Activated CD4-positive, alpha-beta T cell treated with anti-CD3 and anti-CD28 coated beads, Interleukin-2, Interleukin-4, amounts not matched to agents 100 ng/mL and 50 ng/mL, durations not matched to agents 16 hours and 8 hours (primary cell): ENCODE measurements around the gene IRAK2.

Experiments used
- DNase-seq: peaks from one replicate; pipeline ENCODE4 v3.0.0-alpha.2; 2020; ENCODE audit warnings: low spot score

IRAK2 gene

DNA sequence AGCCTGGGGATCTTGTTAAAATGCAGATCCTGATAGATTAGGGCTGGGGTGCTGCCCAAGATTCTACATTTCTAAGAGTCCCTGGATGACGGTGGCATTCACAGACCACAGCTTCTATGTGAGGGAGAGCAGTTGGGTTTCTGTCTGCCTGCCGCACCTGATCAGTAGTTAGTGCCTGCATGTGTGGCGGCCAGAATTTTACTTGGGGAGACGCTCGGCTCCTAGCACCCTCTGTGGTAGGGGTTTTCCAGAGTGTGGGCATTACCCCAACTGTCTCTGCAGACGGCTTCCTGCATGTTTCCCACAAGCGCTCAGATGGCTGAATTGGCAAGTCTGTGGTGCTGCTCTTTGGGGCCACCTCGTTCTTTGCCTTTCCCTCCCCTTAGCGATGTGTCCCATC lies 119.8 kb downstream of the IRAK2 start:
- DNase-seq: peak; percentile 69

DNA sequence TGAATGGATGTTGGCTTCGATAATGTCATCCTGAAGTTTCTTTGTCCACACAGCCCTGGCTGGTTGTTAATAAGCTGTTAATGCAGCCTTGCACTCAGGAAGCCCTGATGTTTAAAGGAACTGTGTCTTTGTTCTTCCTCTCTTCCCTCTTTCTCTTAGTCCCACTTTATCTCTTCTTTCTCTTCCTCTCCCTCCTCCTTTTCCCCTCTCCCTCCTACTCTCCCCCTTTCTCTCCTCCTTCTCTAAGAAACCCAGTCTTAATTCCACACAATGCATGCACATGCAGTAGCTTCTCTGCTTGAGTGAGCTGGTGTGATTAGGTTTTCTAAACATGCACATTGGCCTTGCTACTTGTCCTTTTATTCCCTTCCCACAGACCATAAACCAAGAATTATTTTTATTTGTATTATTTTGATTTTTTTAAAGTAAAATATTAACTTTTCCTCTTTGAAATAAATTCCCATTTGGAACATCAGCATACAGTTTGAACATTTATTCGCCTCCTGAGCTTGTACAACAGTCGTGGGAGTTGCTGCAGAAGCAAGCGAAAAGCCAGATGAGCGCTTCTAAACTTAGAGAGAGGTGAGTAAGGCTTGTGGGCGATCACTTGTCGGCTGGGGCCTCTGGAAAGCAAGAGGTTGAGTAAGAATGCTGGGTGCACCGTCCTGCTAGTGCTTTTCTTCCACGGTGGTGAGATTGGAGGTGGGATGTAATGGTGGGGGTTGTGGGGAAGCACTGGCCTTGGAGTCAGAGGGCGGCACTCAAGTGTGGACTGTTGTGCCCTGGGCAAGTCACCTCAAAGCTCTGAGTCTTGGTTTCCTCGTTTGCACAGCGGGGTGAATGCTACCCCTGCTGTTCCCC lies 120.8 kb downstream of the IRAK2 start:
- no peak for DNase-seq

DNA sequence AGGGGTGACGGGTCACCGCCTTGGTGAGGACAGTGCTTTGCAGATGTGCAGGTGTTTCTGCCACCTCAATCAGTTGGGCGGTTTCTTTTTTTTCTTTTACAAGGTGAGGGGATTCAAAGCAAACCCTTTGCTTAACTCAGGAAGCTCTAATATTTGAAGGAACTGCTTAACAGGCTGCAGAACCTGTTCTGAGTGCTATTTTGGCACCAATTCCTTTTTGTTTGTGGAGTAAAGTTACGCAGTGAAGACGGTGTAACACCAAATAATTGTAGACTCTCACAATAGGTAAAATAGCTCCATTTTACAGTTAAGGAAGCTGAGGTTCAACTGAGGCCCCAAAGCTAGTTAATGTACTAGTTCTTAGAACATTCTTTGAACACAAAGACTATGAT lies 121.4 kb downstream of the IRAK2 start:
- DNase-seq: no peak

DNA sequence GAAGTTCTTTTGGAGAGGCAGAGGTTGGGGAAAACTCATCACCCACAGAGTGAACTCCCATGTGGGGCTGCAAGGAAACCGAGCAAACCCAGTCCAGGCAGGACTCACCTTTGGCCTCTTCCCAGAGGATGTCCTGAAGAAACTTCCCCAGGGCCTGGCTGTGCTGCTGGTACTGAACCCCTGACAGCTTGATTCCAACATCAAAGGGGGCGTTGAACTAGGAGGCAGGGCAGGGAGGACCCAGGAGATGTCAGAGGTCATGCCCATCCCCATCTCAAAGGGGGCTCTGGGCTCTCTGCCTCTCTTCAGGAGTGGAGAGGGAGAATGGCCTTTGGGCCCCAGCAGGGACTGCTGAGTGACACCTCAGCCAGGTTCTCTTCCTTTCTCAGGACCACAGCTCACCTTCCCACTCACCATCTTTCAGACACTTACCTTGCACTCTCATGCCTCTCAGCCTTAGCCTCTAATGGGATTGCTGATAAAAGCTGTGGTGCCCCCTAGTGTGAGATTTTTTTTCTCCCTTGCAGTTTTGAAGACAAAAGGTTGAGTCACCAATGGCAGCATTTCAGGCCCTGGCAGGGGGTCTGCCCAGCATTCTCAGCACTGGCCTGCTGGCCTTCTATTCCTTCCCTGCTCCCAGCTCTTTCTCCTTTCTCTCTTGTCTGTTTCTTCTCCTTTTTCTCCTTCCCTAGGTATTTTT lies 122.0 kb downstream of the IRAK2 start:
- peak; percentile 51 for DNase-seq

DNA sequence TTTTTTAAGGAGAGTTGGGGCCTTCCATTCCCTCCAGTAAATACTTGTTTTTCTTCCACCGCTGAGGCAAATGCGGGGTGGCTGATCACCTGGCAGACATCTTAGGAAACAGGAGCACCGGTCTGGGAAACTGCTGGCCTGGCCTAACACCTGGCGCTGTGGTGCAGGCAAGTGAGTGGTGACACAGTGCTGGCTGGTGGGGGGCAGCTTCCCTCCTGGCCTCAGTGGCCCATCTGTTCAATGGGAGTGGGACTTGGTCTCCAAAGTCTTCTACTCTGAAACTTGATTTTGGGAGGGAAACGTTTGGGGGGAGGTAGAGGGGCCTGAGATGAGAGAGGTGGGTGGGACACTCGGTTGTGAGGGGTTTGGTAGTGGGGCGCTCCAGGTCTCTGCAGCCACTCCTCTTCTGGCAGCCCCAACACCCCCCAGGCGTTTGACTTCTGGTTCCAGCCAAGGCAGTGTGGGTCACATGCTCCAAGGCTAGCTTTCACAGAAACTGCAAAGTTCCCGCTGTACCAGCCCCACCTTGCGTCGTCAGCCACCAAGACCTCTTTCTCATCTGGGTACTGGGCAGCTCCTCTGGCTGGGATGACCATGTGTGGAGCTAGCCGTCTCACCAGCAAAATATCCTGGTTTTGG lies 123.3 kb downstream of the IRAK2 start:
- DNase-seq: no peak

DNA sequence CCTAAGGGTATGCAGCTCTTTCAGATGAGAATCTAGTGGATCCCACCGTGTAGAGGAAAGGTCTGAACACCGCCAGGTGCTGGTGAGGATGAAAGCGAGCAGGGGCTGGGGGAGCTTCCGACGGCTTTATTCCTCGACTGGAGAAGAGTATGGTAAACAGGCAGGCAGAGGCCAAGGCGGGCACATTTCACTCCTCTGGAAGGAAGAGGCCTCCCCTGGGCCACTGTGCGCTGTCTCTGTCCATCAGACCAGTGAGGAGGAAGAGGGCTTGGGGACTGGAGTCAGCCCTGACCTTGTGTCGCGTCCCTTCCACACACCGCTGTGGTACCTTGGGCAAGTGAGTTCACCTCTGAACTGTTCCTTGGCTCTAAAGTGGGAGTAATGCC lies 123.8 kb downstream of the IRAK2 start:
- no peak for DNase-seq

DNA sequence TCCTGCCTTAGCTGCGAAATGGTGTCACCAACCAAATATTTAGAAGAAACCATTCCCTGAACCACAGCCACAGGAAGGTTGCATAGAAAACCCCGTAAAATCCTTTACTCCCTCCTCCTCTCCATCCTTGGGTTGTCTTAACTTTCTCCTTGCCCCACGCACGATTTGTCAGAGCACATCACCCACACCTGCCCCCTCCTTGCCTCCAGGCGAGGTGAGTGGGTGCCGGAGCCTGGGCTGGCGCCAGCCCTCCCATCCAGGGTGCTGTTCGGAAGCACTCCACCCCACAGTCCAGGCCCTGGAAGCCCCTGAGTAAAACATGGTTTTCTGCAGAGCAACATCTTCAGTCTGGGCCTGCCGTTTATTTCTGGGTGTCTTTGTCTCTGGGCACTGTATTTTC lies 124.4 kb downstream of the IRAK2 start:
- DNase-seq: no peak

DNA sequence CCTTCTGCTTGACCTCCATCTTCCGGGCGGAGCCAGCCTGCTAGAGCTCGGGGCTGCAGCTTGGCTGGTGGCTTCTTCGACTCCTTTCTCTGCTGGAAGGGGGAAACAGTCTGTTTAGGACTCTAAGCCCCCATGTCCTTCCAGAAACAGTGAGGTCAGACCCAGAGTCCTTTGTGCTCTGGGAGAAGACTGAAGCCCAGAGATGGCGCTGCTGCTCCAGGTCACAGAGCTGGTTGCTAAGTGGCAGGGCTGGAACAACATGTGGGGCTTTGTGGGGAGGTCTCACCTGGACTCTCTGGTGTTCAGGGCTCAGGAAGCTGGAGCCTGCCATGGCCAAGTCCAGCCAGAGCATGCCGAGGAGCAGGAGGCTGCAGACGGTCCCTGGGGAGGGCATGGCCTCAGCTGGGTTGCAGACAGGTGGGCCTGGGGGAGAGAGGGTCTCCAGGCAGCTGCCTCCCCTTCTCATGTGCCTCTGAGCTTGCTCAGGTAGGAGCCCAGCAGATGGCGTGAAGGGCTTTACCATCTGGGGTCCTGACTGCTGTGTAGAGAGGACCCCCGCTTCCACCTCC lies 125.2 kb downstream of the IRAK2 start:
- no peak for DNase-seq

DNA sequence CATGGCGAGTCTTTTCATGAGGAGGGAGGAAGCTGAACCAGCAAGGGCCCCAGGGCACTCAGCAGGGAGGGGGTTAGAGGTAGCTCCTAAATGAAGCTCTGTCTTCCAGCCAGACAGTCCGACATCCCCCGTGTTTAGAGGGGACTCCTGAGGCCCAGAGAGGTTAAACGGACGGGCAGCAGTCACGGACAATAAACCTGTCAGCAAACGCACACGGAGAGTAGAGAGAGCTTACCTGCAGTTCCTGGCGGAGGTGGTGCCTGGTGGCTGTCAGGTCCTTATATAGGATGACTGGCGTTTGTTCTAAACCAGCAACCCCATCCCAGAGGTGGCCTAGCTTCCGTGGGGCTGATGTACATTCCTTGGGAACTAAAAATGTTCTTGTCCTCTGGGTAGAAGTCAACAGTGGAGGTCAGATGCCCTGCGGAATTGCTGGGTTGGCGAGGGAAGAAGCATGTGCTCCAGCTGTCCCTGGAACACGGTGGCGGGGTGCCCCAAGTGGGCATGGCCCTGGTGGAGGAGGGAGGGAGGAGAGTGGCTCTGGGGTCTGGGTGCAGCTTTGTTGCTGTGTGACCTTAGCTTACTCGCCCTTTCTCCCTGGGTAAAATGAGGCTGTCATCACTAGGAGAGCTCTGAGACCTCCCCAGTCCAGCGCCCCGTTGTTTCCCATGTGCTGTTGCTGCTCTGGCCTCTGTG lies 125.9 kb downstream of the IRAK2 start:
- no peak for DNase-seq

DNA sequence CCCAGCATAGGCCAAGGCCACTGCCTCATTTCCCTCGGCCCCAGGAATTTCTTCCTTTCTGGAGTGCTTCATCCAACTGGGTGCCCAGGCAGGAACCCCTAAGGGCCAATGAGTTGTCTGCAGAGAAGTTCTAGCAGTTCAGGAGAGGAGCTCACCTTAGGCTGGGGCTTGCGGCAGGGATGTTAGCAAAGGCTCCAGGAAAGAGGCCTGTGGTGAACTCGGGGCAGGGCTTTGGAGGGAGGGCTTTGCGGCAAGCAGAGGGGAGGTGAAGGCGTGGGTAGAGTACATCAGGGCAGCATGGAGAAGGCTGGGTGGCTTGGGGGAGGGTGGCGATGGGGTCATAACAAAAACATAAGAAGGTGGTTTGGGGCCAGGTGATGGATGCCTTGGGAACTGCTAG lies 126.9 kb downstream of the IRAK2 start:
- DNase-seq: no peak

DNA sequence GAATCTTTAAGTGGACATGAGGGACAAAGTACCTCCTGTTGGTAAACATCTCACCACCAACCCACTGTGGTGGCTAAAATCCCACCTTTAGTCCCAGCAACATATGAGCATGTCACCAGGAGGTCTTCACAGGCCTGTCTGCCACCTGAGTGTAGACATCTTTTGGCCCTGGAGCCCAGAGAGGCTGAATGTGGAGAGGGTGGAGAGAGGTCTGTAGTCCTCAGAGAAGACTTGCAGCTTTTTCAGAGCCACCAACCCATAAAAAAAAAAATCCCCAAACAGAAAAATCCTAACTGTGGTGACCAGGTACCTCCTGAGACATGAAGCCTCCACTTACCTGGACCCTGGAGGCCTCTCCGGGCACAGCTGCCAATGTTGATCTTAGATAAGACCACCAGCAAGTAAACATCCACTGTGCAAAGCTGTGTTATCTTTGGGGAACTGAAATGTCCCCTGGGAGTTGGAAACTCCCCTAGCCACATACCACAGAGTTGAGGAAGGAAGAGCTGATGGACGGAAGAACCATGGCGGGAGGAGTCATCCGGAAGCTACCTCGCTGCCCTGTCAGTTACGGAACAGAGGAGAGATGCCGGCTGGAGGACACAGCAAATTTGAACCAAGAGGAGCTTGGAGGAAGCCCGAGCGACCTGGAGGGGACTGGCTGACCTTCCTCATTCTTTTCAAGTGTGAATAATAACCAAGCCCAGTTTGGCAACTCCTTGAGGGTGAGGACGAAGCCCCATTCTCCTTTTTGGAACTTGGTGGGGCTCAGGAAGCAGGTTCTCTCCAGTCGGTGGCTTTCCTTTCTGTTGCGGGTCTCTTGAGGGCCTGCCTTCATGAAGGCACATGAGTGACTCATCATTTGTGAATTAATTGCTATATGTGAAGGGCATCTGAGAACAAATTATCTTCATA lies 128.0 kb downstream of the IRAK2 start, which contains the start of gene GHRL:
Gene GHRL, minus strand, starts transcription at position 443 of the 915 bp plus-strand sequence. CDS start 2,767 bp downstream, outside the sequence.
- DNase-seq: no peak
